MM.1S (cell line): ENCODE results near the gene FAF1.

Experiments used
- DNase-seq: peaks from one replicate; pipeline ENCODE4 v3.0.0-alpha.2; 2015
- H2AFZ ChIP-seq: fragments of 300-600 bp; sonication (generic); 2 replicates; pipeline ENCODE4 v1.6.0; 2016; ENCODE audit warnings: antibody characterized with exemption, low read length
- H3F3A ChIP-seq: fragments of 300-600 bp; sonication (generic); 2 replicates; pipeline ENCODE4 v1.6.1; 2016; ENCODE audit warnings: mild to moderate bottlenecking, antibody characterized with exemption, low read length, moderate library complexity, mixed read lengths; ENCODE audit not compliant: insufficient read depth
- H3K27ac ChIP-seq: fragments of 300-600 bp; sonication (generic); 2 replicates; pipeline ENCODE4 v1.5.1; 2016; ENCODE audit warnings: mild to moderate bottlenecking, low read length
- H3K27me3 ChIP-seq: fragments of 300-600 bp; sonication (generic); replicated peaks from 2 replicates; pipeline ENCODE4 v1.6.0; 2016; ENCODE audit warnings: low read length; ENCODE audit not compliant: insufficient read depth
- H3K36me3 ChIP-seq: fragments of 300-600 bp; sonication (generic); replicated peaks from 2 replicates; pipeline ENCODE4 v1.6.1; 2016; ENCODE audit warnings: mild to moderate bottlenecking, low read length, mixed read lengths; ENCODE audit not compliant: insufficient read depth
- H3K4me1 ChIP-seq: fragments of 300-600 bp; sonication (generic); 2 replicates; pipeline ENCODE4 v1.6.1; 2016; ENCODE audit warnings: low read length, mixed read lengths
- H3K4me2 ChIP-seq: fragments of 300-600 bp; sonication (generic); 2 replicates; pipeline ENCODE4 v1.6.0; 2016; ENCODE audit warnings: low read depth, low read length
- H3K4me3 ChIP-seq: fragments of 300-600 bp; sonication (generic); 2 replicates; pipeline ENCODE4 v1.5.1; 2016; ENCODE audit warnings: low read length, mixed read lengths
- H3K79me2 ChIP-seq: fragments of 300-600 bp; sonication (generic); 2 replicates; pipeline ENCODE4 v1.6.1; 2016; ENCODE audit warnings: mixed run types, low read length, mixed read lengths
- H3K9ac ChIP-seq: fragments of 300-600 bp; sonication (generic); 2 replicates; pipeline ENCODE4 v1.6.1; 2016; ENCODE audit warnings: low read length, mixed read lengths
- H3K9me2 ChIP-seq: fragments of 300-600 bp; sonication (generic); replicated peaks from 2 replicates; pipeline ENCODE4 v1.6.1; 2016; ENCODE audit warnings: mild to moderate bottlenecking, low read length, mixed read lengths; ENCODE audit not compliant: insufficient read depth
- H3K9me3 ChIP-seq: fragments of 300-600 bp; sonication (generic); replicated peaks from 2 replicates; pipeline ENCODE4 v1.6.1; 2016; ENCODE audit warnings: mild to moderate bottlenecking, low read length, mixed read lengths; ENCODE audit not compliant: insufficient read depth
- H4K20me1 ChIP-seq: fragments of 300-600 bp; sonication (generic); 2 replicates; pipeline ENCODE4 v1.6.1; 2016; ENCODE audit warnings: mild to moderate bottlenecking, low read length, moderate library complexity, mixed read lengths; ENCODE audit not compliant: insufficient read depth
- CTCF ChIP-seq: fragments of 300-600 bp; sonication (generic); IDR thresholded peaks from 2 replicates; pipeline ENCODE4 v1.5.1; 2016; ENCODE audit warnings: antibody characterized with exemption, low read length, mixed read lengths
- EZH2 ChIP-seq: fragments of 300-600 bp; sonication (generic); optimal IDR thresholded peaks from 2 replicates; pipeline ENCODE3; 2017; ENCODE audit warnings: low read depth, mild to moderate bottlenecking, antibody characterized with exemption, low read length, mixed read lengths
- EZH2phosphoT487 ChIP-seq: fragments of 300-600 bp; sonication (generic); IDR thresholded peaks from 2 replicates; pipeline ENCODE4 v1.6.1; 2018; ENCODE audit warnings: antibody characterized with exemption, low read length

The FAF1 gene

GRCh38 chr1:50553921-50554320 lies 406.1 kb downstream of the FAF1 start:
- no peaks in the 10 kb centered on the region for H3K27me3 ChIP-seq
- no peaks in the 10 kb centered on the region for H4K20me1 ChIP-seq
- no peak overlapping the region for H3K4me2 ChIP-seq
- no peak overlapping the region for H2AFZ ChIP-seq
- DNase-seq, result no peak
- H3F3A ChIP-seq, result no peaks in the 10 kb centered on the region
- H3K27ac ChIP-seq, result no peak overlapping the region
- no peaks in the 10 kb centered on the region for H3K79me2 ChIP-seq
- H3K4me3 ChIP-seq, result no peak overlapping the region
- TF ChIP-seq EZH2 (no peak), EZH2phosphoT487 (no peak), CTCF (no peak)
- no peaks in the 10 kb centered on the region for H3K36me3 ChIP-seq
- H3K9me2 ChIP-seq, result no peaks in the 10 kb centered on the region; the same call in 1 of the 2 replicates
- H3K9me3 ChIP-seq, result no peaks in the 10 kb centered on the region
- no peak overlapping the region for H3K9ac ChIP-seq
- H3K4me1 ChIP-seq, result no peaks in the 10 kb centered on the region

- H4K20me1 ChIP-seq, result no peaks in the 10 kb centered on the region
- H3K27ac ChIP-seq, result no peak overlapping the region
- H3K4me2 ChIP-seq, result no peak overlapping the region
- no peaks in the 10 kb centered on the region for H3K9me2 ChIP-seq
- no peaks in the 10 kb centered on the region for H3K36me3 ChIP-seq
- no peaks in the 10 kb centered on the region for H3K4me1 ChIP-seq
- H3K79me2 ChIP-seq, result no peaks in the 10 kb centered on the region
- no peaks in the 10 kb centered on the region for H3K9me3 ChIP-seq
- H3K27me3 ChIP-seq, result no peaks in the 10 kb centered on the region
- DNase-seq, result no peak
- no peak overlapping the region for H3K9ac ChIP-seq
- H3F3A ChIP-seq, result no peaks in the 10 kb centered on the region
- TF ChIP-seq EZH2 (no peak), EZH2phosphoT487 (no peak), CTCF (no peak)
- H2AFZ ChIP-seq, result no peak overlapping the region
- H3K4me3 ChIP-seq, result no peak overlapping the region
Observed at GRCh38 chr1:50548243-50548642, 411.8 kb downstream of the FAF1 start.

- Histone ChIP-seq H3K27me3 (no peaks in the 10 kb centered on the region), H3K4me2 (no peak overlapping the region), H3K9me3 (no peaks in the 10 kb centered on the region), H3K4me1 (no peaks in the 10 kb centered on the region), H3K9me2 (no peaks in the 10 kb centered on the region), H3F3A (no peaks in the 10 kb centered on the region), H4K20me1 (no peaks in the 10 kb centered on the region), H3K4me3 (no peak overlapping the region), H3K79me2 (no peaks in the 10 kb centered on the region), H2AFZ (no peak overlapping the region), H3K27ac (no peak overlapping the region), H3K9ac (no peak overlapping the region), H3K36me3 (no peaks in the 10 kb centered on the region)
- DNase-seq, result no peak
- TF ChIP-seq CTCF, result no peak
- no peak for TF ChIP-seq EZH2
- TF ChIP-seq EZH2phosphoT487, result no peak
Observed at GRCh38 chr1:50542362-50542761, 417.7 kb downstream of the FAF1 start.
